IPS-18a (cell line): ENCODE measurements around the gene KRT74.

ENCODE experiments used
- H3K27ac ChIP-seq: one replicate; pipeline ENCODE4 v1.5.1; 2013; ENCODE audit warnings: low read length
- H3K27me3 ChIP-seq: one replicate; pipeline ENCODE4 v1.6.1; 2013; ENCODE audit warnings: mild to moderate bottlenecking, low read length; ENCODE audit not compliant: control insufficient read depth, insufficient read depth
- H3K36me3 ChIP-seq: one replicate; pipeline ENCODE4 v1.6.1; 2013; ENCODE audit warnings: low read depth, low read length; ENCODE audit not compliant: control insufficient read depth
- H3K4me1 ChIP-seq: one replicate; pipeline ENCODE4 v1.6.1; 2013; ENCODE audit warnings: low read depth, low read length; ENCODE audit not compliant: control insufficient read depth
- H3K4me3 ChIP-seq: one replicate; pipeline ENCODE4 v1.5.1; 2013; ENCODE audit warnings: low read length
- H3K9ac ChIP-seq: one replicate; pipeline ENCODE4 v1.6.1; 2013; ENCODE audit warnings: mild to moderate bottlenecking, low read length, moderate library complexity
- H3K9me3 ChIP-seq: one replicate; pipeline ENCODE4 v1.6.1; 2013; ENCODE audit warnings: low read depth, low read length; ENCODE audit not compliant: control insufficient read depth

The KRT74 gene

DNA sequence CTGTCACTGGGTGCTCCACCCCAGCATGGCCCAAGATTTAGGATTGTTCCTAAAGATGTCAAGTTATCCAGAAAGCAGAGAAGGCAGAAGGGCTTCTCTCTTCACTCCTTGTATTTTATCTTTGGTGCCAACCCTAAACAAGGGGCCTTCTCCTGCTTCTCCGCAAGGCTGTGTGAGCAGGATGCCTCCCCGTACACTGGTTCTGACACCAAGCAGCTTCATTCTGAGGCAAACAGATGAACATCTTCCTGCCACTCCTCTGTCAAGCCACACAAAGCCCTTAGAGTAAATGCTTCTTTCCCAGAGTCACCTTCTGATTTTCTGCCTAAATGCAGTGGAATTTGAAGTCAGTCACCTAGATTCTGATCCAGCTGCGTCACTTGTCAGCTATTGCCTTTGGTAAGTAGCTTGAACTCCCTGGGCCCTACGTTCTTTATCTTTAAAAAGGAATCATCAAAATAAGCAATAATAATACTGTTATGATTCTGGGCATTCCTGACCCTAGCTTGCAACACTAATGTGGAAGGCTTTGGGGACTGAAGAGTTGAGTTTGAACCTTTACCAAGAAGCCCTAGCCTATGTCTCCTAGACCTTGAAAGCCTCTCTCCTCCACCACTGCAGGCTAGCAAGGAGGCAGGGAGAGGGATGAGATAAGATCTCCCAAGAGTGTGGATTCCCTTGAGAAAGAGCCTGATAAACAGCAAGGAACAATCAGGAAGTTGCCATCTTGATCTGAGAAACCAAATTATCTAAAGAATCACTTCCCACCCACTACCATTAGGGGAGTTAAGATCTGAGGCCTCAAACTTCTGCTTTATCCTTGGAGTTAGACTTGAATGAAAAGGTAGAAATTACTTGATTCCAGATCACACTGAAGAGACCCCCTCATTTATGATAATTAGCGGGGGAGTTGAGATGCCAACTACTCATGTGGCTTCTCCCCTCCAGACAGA is 39.1 kb upstream of the KRT74 start:
- no peaks in the 10 kb centered on the region for H3K9me3 ChIP-seq
- no peak overlapping the region for H3K27ac ChIP-seq
- H3K27me3 ChIP-seq = peaks cover 7% of the 10 kb centered on the region
- no peaks in the 10 kb centered on the region for H3K4me1 ChIP-seq
- H3K36me3 ChIP-seq = no peaks in the 10 kb centered on the region
- H3K9ac ChIP-seq = no peak overlapping the region
- no peak overlapping the region for H3K4me3 ChIP-seq

GRCh38 chr12:52611080-52611468 is 37.4 kb upstream of the KRT74 start:
- H3K27me3 ChIP-seq = peaks cover 7% of the 10 kb centered on the region
- no peak overlapping the region for H3K27ac ChIP-seq
- no peak overlapping the region for H3K9ac ChIP-seq
- no peaks in the 10 kb centered on the region for H3K36me3 ChIP-seq
- H3K4me1 ChIP-seq = no peaks in the 10 kb centered on the region
- no peaks in the 10 kb centered on the region for H3K9me3 ChIP-seq
- H3K4me3 ChIP-seq = no peak overlapping the region

DNA sequence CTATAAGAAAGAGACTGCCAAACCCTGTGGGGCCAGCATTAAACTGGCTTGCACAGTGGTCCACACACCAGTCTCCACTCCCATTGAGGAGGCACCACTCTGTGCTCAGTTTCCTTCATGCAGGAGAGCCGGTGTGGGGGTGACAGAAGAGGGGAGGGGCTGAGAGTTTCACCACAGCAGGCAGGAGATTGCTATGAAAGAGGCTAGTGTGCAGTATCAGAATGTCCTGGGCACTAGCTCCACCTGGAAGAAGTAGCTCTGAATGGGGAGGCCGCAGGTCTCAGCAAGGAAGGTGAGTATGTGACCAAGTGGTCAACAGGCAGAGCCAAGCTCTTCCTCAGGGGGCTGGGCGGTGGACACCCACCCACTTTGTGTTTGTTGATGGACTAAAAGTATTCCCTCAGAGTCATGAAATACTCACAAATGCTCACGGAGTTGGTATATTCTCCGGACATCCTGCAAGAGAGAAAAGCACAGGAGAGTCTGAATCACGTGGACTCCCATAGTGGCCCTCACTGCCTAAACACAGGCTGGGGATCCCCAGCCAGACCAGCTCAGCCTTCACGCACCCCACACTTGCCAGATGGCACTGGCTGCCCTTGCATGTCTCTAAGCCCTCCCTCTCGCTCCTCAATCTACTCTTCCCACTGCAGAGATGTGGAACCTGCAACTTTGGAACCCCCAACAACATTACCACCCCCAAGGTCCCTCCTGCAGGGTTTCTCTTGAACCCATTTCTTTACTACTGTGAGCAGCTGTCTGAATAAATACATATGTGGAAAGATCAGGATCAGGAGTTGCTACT is 35.4 kb upstream of the KRT74 start:
- no peaks in the 10 kb centered on the region for H3K9me3 ChIP-seq
- H3K27ac ChIP-seq = no peak overlapping the region
- H3K4me1 ChIP-seq = no peaks in the 10 kb centered on the region
- H3K27me3 ChIP-seq = peaks cover 7% of the 10 kb centered on the region
- no peak overlapping the region for H3K9ac ChIP-seq
- no peak overlapping the region for H3K4me3 ChIP-seq
- H3K36me3 ChIP-seq = no peaks in the 10 kb centered on the region

DNA sequence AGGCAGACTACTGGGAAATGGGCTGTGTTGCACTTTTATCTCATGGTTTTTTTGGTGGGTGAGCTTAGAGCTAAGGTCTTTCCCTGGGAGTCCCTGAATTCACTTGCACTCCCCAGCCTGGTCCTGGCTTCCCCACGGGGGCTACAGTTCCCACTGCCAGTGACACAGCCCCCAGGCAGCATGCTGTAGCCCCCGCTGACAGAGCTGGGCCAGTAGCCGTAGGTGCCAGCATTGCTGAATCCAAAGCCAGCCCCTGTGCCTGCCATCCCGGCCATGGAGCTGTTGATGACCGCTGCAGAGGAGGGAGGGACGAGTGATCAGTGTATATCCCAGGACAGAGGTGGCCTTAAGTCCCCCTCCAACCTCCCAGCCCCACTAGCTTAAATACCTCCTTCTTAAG is 34.5 kb upstream of the KRT74 start:
- Histone ChIP-seq H3K27me3 (peaks cover 7% of the 10 kb centered on the region), H3K27ac (no peak overlapping the region), H3K4me3 (no peak overlapping the region), H3K9ac (no peak overlapping the region), H3K36me3 (no peaks in the 10 kb centered on the region), H3K9me3 (no peaks in the 10 kb centered on the region), H3K4me1 (no peaks in the 10 kb centered on the region)

- Histone ChIP-seq H3K4me3 (no peak overlapping the region), H3K9ac (no peak overlapping the region), H3K36me3 (no peaks in the 10 kb centered on the region), H3K27ac (no peak overlapping the region), H3K27me3 (peaks cover 7% of the 10 kb centered on the region), H3K4me1 (no peaks in the 10 kb centered on the region), H3K9me3 (no peaks in the 10 kb centered on the region)
Measured at GRCh38 chr12:52607314-52607713, 33.7 kb upstream of the KRT74 start.

DNA sequence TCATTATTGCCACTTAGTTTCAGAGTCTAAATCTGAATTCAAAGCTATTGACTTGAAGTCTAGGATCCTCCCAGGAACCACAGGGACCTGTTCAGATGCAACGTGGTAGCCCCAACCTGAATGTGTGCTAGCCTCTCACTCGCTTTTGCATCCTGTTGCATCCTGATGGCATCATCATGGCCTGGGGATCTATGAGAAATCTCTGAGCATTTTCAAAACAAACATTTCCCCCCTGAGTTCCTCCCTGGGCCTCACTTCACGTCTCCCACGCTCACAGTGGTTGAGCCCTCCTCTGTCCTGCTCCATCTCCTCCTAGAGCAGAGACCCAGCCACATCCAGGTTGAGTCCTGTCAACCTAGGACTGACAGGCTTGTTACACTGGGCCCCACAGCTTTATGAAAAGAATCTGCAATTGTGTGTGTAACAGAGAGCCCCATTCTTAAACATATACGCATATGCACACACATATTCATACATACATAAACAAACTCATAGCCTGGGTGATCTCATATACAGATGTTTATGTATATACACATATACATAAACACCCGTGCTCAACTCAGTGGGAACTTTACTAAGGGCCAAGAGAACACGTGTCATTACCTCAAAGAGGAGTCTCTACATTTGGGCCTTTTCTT is 33.1 kb upstream of the KRT74 start:
- Histone ChIP-seq H3K9me3 (no peaks in the 10 kb centered on the region), H3K4me3 (no peak overlapping the region), H3K27me3 (peaks cover 7% of the 10 kb centered on the region), H3K27ac (no peak overlapping the region), H3K36me3 (no peaks in the 10 kb centered on the region), H3K4me1 (no peaks in the 10 kb centered on the region), H3K9ac (no peak overlapping the region)

GRCh38 chr12:52606096-52606495 is 32.5 kb upstream of the KRT74 start:
- Histone ChIP-seq H3K27ac (no peak overlapping the region), H3K4me1 (no peaks in the 10 kb centered on the region), H3K9ac (no peak overlapping the region), H3K27me3 (peaks cover 2% of the 10 kb centered on the region), H3K4me3 (no peak overlapping the region), H3K36me3 (no peaks in the 10 kb centered on the region), H3K9me3 (no peaks in the 10 kb centered on the region)

GRCh38 chr12:52605542-52605941 is 31.9 kb upstream of the KRT74 start:
- Histone ChIP-seq H3K36me3 (no peaks in the 10 kb centered on the region), H3K4me3 (no peak overlapping the region), H3K9ac (no peak overlapping the region), H3K4me1 (no peaks in the 10 kb centered on the region), H3K27me3 (no peaks in the 10 kb centered on the region), H3K27ac (no peak overlapping the region), H3K9me3 (no peaks in the 10 kb centered on the region)

GRCh38 chr12:52604859-52605258 is 31.2 kb upstream of the KRT74 start:
- no peaks in the 10 kb centered on the region for H3K36me3 ChIP-seq

GRCh38 chr12:52603314-52603713 is 29.7 kb upstream of the KRT74 start:
- Histone ChIP-seq H3K9ac (no peak overlapping the region), H3K27me3 (no peaks in the 10 kb centered on the region)

More at GRCh38 chr12:52604859-52605258, 31.2 kb upstream of the KRT74 start:
- Histone ChIP-seq H3K27me3 (no peaks in the 10 kb centered on the region), H3K4me3 (no peak overlapping the region), H3K9me3 (no peaks in the 10 kb centered on the region), H3K27ac (no peak overlapping the region), H3K4me1 (no peaks in the 10 kb centered on the region), H3K9ac (no peak overlapping the region)

GRCh38 chr12:52602552-52602951 is 28.9 kb upstream of the KRT74 start:
- no peaks in the 10 kb centered on the region for H3K9me3 ChIP-seq
- H3K4me3 ChIP-seq = no peak overlapping the region
- H3K27ac ChIP-seq = no peak overlapping the region
- H3K36me3 ChIP-seq = no peaks in the 10 kb centered on the region
- H3K4me1 ChIP-seq = no peaks in the 10 kb centered on the region
- no peak overlapping the region for H3K9ac ChIP-seq
- no peaks in the 10 kb centered on the region for H3K27me3 ChIP-seq

More at GRCh38 chr12:52603314-52603713, 29.7 kb upstream of the KRT74 start:
- Histone ChIP-seq H3K9me3 (no peaks in the 10 kb centered on the region), H3K4me1 (no peaks in the 10 kb centered on the region), H3K4me3 (no peak overlapping the region), H3K27ac (no peak overlapping the region), H3K36me3 (no peaks in the 10 kb centered on the region)
